Fibroblast of lung (primary cell): ENCODE measurements around the gene ICE2. TPM values are rescaled to one million over a fixed set of nuclear protein-coding genes. Genes with fewer than 3 reads are reported as not detected.
A peak's percentile ranks its signal among the peaks of the same experiment; 100 is the strongest.

ENCODE experiments used
- DNase-seq, 2 donors: peaks; one replicate each; pipeline versions ENCODE4 v3.0.0 to v3.0.0-alpha.2; 2010; ENCODE audit warnings: low read depth in 2 of 2
- H2AFZ ChIP-seq: 2 replicates; pipeline ENCODE4 v1.5.1; 2012; ENCODE audit warnings: low read length, control low read depth, inconsistent platforms
- H3K27ac ChIP-seq: 2 replicates; pipeline ENCODE4 v1.5.1; 2011; ENCODE audit warnings: low read length, control low read depth; ENCODE audit not compliant: insufficient read depth
- H3K27me3 ChIP-seq: 2 replicates; pipeline ENCODE4 v1.5.1; 2011; ENCODE audit warnings: mild to moderate bottlenecking, low read length; ENCODE audit not compliant: control insufficient read depth, insufficient read depth
- H3K36me3 ChIP-seq: 2 replicates; pipeline ENCODE4 v1.5.1; 2011; ENCODE audit warnings: low read length; ENCODE audit not compliant: control insufficient read depth, insufficient read depth
- H3K4me1 ChIP-seq: 2 replicates; pipeline ENCODE4 v1.5.1; 2011; ENCODE audit warnings: low read length; ENCODE audit not compliant: control insufficient read depth, insufficient read depth; ENCODE audit errors: extremely low read depth
- H3K4me2 ChIP-seq: 2 replicates; pipeline ENCODE4 v1.5.1; 2011; ENCODE audit warnings: low read length, control low read depth; ENCODE audit not compliant: insufficient read depth; ENCODE audit errors: extremely low read depth
- H3K4me3 ChIP-seq, 4 experiments: fragments of 200-600 bp in 1 of 4; sonication (generic) in 1 of 4; replicated peaks in 1 of 4; 2 replicates each; pipeline ENCODE4 v1.5.1; 2011 to 2016; ENCODE audit warnings: low read length in 4 of 4, low read depth in 3 of 4, mild to moderate bottlenecking in 3 of 4, control low read depth in 2 of 4, inconsistent platforms in 1 of 4, mixed read lengths in 1 of 4; ENCODE audit not compliant: insufficient read depth in 1 of 4; ENCODE audit errors: control extremely low read depth in 1 of 4
- H3K79me2 ChIP-seq: 2 replicates; pipeline ENCODE4 v1.5.1; 2012; ENCODE audit warnings: mild to moderate bottlenecking, low read length, inconsistent platforms; ENCODE audit not compliant: control insufficient read depth, insufficient read depth
- H3K9ac ChIP-seq: 2 replicates; pipeline ENCODE4 v1.5.1; 2011; ENCODE audit warnings: mild to moderate bottlenecking, low read length, control low read depth; ENCODE audit not compliant: insufficient read depth
- H3K9me3 ChIP-seq: 2 replicates; pipeline ENCODE4 v1.5.1; 2012; ENCODE audit warnings: low read depth, low read length; ENCODE audit not compliant: control insufficient read depth, insufficient read depth
- H4K20me1 ChIP-seq: 2 replicates; pipeline ENCODE4 v1.5.1; 2011; ENCODE audit warnings: low read length; ENCODE audit not compliant: control insufficient read depth, insufficient read depth; ENCODE audit errors: extremely low read depth
- EZH2 ChIP-seq: IDR thresholded peaks from 2 replicates; pipeline ENCODE4 v1.5.1; 2012; ENCODE audit warnings: low read length, control low read depth, mild to moderate bottlenecking; ENCODE audit errors: missing control alignments
- polyA plus RNA-seq, 2 donors: library from polyadenylated mRNA; depleted of rRNA in 1 of 2; stranded (reverse) in 1 of 2; unstranded in 1 of 2; fragments of >200 nt; gene quantifications; 2 replicates each; pipeline ENCODE4 v1.2.1, GENCODE V29; 2011 to 2012; ENCODE audit warnings: missing spikeins in 1 of 2
- total RNA-seq: library from RNA; depleted of rRNA; stranded (reverse); fragments of >200 nt; gene quantifications from 2 replicates; pipeline ENCODE4 v1.2.1, GENCODE V29; 2014
- TF ChIP-seq, protein P1 (sequence below), 2 donors: IDR thresholded peaks in 1 of 2; conservative IDR thresholded peaks in 1 of 2; 1 replicate in 1 of 2; 2 replicates in 1 of 2; pipeline ENCODE4 v1.5.1; 2011 to 2012; ENCODE audit warnings: low read length in 2 of 2, control low read depth in 1 of 2, inconsistent platforms in 1 of 2, low read depth in 1 of 2, mild to moderate bottlenecking in 1 of 2

Gene ICE2
- total and polyA plus RNA-seq, 2 donors (not counting 1 experiment from before 2014, with no cell fraction given) = 22.3 to 38.6 TPM

DNA sequence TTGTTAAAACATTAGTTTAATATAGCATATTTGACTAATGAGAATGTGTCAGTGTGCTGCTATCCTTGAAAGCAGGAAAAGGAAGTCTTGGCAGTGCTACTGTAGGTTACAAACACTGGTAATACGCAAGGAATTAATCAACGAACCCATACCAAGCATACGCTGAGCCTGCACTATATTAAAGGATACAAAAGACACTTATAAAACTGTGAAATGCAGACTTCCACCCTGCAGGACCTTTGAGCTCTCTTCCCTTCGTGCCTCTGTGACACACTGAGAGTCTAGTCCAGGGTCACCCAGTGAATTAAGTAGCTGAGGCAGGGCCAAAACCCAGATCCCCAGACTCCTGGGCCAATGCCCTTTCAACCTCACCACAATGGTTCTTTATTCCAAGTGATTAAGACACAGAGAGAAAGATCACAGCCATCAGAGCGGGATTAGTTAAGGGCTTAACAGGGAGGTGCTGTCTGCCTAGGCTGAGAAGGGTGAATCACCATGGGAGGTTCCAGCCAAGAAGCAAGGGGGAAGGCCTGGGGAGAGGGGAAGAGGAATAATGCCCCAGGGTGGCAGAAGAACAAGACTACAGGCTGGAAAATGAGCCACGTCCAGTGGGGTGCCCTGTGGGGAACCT lies 88.0 kb downstream of the ICE2 start:
- Histone ChIP-seq H3K27me3 (no peaks in the 10 kb centered on the region), H3K36me3 (peaks cover 3% of the 10 kb centered on the region), H3K4me2 (peak overlapping the region; percentile 92), H3K27ac (peak overlapping the region; percentile 99), H4K20me1 (peaks cover 13% of the 10 kb centered on the region), H3K9me3 (no peaks in the 10 kb centered on the region), H3K79me2 (peaks cover 98% of the 10 kb centered on the region), H2AFZ (no peak overlapping the region), H3K9ac (no peak overlapping the region), H3K4me3 (peak overlapping the region; percentile 21 to 47 (median 34)), H3K4me1 (peaks cover 38% of the 10 kb centered on the region)
- DNase-seq = peak; percentile 85 to 94
- no peak for TF ChIP-seq EZH2
- TF ChIP-seq, protein P1, sequence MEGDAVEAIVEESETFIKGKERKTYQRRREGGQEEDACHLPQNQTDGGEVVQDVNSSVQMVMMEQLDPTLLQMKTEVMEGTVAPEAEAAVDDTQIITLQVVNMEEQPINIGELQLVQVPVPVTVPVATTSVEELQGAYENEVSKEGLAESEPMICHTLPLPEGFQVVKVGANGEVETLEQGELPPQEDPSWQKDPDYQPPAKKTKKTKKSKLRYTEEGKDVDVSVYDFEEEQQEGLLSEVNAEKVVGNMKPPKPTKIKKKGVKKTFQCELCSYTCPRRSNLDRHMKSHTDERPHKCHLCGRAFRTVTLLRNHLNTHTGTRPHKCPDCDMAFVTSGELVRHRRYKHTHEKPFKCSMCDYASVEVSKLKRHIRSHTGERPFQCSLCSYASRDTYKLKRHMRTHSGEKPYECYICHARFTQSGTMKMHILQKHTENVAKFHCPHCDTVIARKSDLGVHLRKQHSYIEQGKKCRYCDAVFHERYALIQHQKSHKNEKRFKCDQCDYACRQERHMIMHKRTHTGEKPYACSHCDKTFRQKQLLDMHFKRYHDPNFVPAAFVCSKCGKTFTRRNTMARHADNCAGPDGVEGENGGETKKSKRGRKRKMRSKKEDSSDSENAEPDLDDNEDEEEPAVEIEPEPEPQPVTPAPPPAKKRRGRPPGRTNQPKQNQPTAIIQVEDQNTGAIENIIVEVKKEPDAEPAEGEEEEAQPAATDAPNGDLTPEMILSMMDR (conservative IDR thresholded peaks at IDR 0.05 in 1 of 2, IDR thresholded peaks at IDR 0.05 in 1 of 2; ENCODE audit: low read depth in 1 of 2, low read length in 2 of 2) = peak in 1 of 2 donors; percentile 10

DNA sequence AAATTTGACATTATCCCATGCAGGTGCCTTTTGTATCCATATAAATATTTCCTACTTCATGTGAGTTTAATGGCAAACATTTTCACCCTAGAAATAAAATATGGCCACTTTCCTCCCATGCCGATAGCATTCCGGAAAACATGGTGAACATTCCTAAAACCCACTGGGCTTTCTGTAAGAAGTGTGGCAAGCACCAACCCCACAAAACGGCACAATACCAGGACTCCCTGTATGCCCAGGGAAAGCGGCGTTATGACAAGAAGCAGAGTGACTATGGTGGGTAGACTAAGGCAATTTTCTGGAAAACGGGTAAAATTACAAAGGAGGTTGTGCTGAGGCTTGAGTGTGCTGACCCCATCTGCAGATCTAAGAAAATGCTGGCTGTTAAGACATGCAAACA lies 88.7 kb downstream of the ICE2 start:
- no peak for TF ChIP-seq EZH2
- TF ChIP-seq, protein P1 (conservative IDR thresholded peaks at IDR 0.05 in 1 of 2, IDR thresholded peaks at IDR 0.05 in 1 of 2; ENCODE audit: low read depth in 1 of 2, low read length in 2 of 2) = no peak
- no peak overlapping the region for H3K9ac ChIP-seq
- peak in 1 of 2 donors; percentile 27 for DNase-seq
- H3K4me3 ChIP-seq = peak overlapping the region; percentile 14 to 47 (median 30)
- peaks cover 38% of the 10 kb centered on the region for H3K4me1 ChIP-seq
- H3K27ac ChIP-seq = peak overlapping the region; percentile 9
- H3K9me3 ChIP-seq = no peaks in the 10 kb centered on the region
- H3K36me3 ChIP-seq = no peaks in the 10 kb centered on the region
- H3K27me3 ChIP-seq = no peaks in the 10 kb centered on the region
- peaks cover 16% of the 10 kb centered on the region for H4K20me1 ChIP-seq
- no peak overlapping the region for H2AFZ ChIP-seq
- peak overlapping the region; percentile 91 for H3K4me2 ChIP-seq
- H3K79me2 ChIP-seq = peaks cover 98% of the 10 kb centered on the region

DNA sequence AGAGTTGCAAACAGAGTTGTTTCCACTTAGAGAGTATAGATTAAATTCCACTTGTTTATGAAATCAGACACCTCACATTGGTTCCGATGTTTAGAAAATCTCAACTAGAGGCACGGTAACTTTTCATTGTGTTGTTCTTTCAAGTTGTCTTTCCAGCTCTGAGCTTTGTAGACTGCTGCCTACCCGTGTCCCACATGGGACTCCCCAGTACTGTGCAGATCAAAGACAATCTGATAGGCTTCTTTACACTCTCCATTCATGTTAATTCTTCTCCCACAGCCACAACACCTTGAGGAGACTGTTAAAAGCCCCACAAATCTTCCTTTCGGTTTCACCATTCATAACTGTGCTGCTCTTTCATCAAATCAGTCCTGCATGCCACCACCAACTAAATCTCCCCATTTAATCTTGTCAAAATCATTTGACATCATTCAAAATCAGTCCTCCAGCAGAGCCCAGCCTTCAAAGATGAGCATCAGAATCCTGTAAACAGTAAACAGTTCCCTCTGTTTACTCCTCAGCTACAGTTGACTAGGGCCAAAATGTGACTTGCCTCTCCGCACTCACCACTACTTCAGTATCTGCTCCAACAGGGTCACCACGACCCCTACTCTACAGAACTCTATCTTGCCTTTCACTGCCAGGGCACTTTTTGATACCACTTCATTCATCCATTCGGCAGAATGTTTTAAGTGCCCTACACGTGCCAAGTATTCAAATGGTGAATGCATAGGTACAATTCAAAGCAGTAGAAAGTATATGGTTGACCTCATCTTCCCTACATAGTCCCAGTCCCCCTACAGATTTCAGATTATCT lies 89.5 kb downstream of the ICE2 start:
- Histone ChIP-seq H4K20me1 (peaks cover 19% of the 10 kb centered on the region), H3K79me2 (peaks cover 98% of the 10 kb centered on the region), H3K4me3 (peak overlapping the region; percentile 14 to 41 (median 26)), H2AFZ (no peak overlapping the region), H3K9me3 (no peaks in the 10 kb centered on the region), H3K4me2 (peak overlapping the region; percentile 91), H3K36me3 (peaks cover 2% of the 10 kb centered on the region), H3K9ac (no peak overlapping the region), H3K27me3 (no peaks in the 10 kb centered on the region), H3K27ac (peak overlapping the region; percentile 8), H3K4me1 (peaks cover 37% of the 10 kb centered on the region)
- TF ChIP-seq EZH2 = no peak
- TF ChIP-seq, protein P1 (conservative IDR thresholded peaks at IDR 0.05 in 1 of 2, IDR thresholded peaks at IDR 0.05 in 1 of 2; ENCODE audit: low read depth in 1 of 2, low read length in 2 of 2) = no peak
- peak in 1 of 2 donors; percentile 13 for DNase-seq
